H1 (cell line): Measurements from ENCODE around the gene KCNH1. TPM values are rescaled to one million over a fixed set of nuclear protein-coding genes. Genes with fewer than 3 reads are reported as not detected.

ENCODE experiments used
- GABPA ChIP-seq: IDR thresholded peaks from 2 replicates; pipeline ENCODE4 v1.6.1; 2011; ENCODE audit warnings: mild to moderate bottlenecking, low read length, moderate library complexity, borderline replicate concordance; ENCODE audit not compliant: insufficient read depth
- HDAC2 ChIP-seq, 2 experiments: fragments of 300-600 bp in 1 of 2; sonication (generic) in 1 of 2; IDR thresholded peaks; 2 replicates each; pipeline ENCODE4 v1.6.1; 2011 to 2012; ENCODE audit warnings: low read depth in 2 of 2, low read length in 2 of 2, mild to moderate bottlenecking in 2 of 2, moderate library complexity in 2 of 2, borderline replicate concordance in 1 of 2, inconsistent platforms in 1 of 2
- POLR2AphosphoS5 ChIP-seq: IDR thresholded peaks from 2 replicates; pipeline ENCODE4 v1.6.1; 2011; ENCODE audit warnings: low read depth, low read length
- RFX5 ChIP-seq: IDR thresholded peaks from 2 replicates; pipeline ENCODE4 v1.6.1; 2011; ENCODE audit warnings: low read depth, low read length, improper control_type of control experiment, borderline replicate concordance
- RXRA ChIP-seq: IDR thresholded peaks from 2 replicates; pipeline ENCODE4 v1.6.1; 2011; ENCODE audit warnings: low read depth, mild to moderate bottlenecking, low read length, moderate library complexity; ENCODE audit not compliant: insufficient read depth
- SIRT6 ChIP-seq: IDR thresholded peaks from one replicate; pipeline ENCODE4 v1.7.1; 2012; ENCODE audit warnings: low read length, inconsistent platforms
- polyA plus RNA-seq, 7 experiments: library from polyadenylated mRNA; depleted of rRNA in 3 of 7; stranded (reverse) in 5 of 7; unstranded in 2 of 7; fragments of >200 nt in 5 of 7; fragments of 200-250 nt in 2 of 7; gene quantifications; 1 replicate in 5 of 7; 2 replicates in 1 of 7; 4 replicates in 1 of 7; pipeline versions ENCODE4 v1.2.1 to v1.2.3, GENCODE V29; 2011 to 2013; ENCODE audit warnings: missing spikeins in 2 of 7, mixed read lengths in 2 of 7
- total RNA-seq: library from RNA; stranded (reverse); fragmentation: NEBNext Ultra II Directional; extraction: Animal tissue kit (Norgen Biotek cat#: 25700); gene quantifications from 2 replicates; pipeline ENCODE4 v1.2.1, GENCODE V29; 2021

Gene KCNH1
- total and polyA plus RNA-seq, 2 of the 8 experiments (the other 6 are each of a cell fraction or from before 2014, with no cell fraction given): 0.27 to 0.34 TPM

DNA sequence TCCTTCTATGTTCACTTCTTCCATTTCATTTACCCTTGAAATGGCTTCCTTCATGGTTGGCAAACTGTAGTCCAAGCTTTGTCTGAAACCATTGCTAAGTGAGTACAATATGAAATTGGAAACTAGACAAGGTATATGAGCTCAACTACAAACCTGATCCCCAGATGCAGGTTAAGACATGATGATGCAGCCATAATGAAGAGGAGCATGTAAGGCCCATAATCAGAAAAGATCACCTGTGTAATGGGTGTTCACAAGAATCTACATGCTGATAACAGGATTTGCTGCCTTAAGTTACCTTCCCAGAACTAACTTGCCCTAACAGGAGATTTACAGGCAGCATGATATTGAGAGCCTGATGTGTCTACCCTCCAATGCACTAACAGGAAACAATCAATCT is 153.9 kb downstream of the KCNH1 start (continued):
- no peak for TF ChIP-seq HDAC2 (IDR thresholded peaks at IDR 0.05; ENCODE audit: borderline replicate concordance in 1 of 2, low read depth in 2 of 2, low read length in 2 of 2)
- TF ChIP-seq SIRT6: no peak
- no peak for TF ChIP-seq GABPA
- no peak for TF ChIP-seq RXRA
- no peak for TF ChIP-seq RFX5
- TF ChIP-seq POLR2AphosphoS5: no peak
